NCI-H2227 treated with DMSO at 0.1 percent for 48 hours (cell line): ENCODE data around the gene ZFP36L2.
"Not testable (repeated sequence)": the region's sequence is repeated elsewhere in the genome, so short reads cannot be mapped to it uniquely, and the experiment has no call there.

Experiments
- DNase-seq: peaks from one replicate; lab custom pipeline; 2025; lab: John Stamatoyannopoulos, UW

Gene ZFP36L2

DNA sequence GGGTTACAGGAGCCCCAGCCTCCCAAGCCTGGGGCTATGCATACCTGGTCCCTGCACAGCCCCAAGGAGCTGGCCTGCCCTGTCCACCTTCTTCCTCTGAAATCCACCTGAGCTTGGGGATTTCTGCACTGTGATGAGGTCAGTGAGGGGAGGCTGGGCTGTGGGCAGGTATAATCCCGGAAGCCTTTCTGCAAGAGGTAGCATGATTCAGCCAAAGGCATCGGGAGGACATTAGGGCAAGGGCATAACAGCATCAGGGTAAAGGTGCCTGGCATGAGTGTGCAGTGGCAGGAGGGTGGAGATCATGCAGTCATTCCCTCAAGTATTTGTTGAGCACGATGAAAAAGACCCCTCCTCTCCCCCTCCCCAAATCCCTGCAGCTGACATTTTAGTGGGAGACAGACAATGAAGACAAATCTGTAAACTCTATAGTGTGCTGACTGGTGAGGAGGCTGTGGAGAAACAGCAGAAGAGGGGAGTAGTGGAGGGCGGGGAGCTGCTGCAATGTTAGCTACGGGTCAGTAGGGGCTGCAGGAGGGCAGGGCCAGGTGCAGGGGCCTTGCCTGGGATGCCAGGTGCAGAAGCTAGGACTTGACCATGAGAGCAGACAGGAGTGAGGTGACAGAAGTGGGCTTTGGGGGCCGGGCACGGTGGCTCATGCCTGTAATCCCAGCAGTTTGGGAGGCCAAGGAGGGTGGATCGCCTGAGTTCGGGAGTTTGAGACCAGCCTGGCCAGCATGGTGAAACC, 18.7 kb downstream of the ZFP36L2 start:
- no peak for DNase-seq

DNA sequence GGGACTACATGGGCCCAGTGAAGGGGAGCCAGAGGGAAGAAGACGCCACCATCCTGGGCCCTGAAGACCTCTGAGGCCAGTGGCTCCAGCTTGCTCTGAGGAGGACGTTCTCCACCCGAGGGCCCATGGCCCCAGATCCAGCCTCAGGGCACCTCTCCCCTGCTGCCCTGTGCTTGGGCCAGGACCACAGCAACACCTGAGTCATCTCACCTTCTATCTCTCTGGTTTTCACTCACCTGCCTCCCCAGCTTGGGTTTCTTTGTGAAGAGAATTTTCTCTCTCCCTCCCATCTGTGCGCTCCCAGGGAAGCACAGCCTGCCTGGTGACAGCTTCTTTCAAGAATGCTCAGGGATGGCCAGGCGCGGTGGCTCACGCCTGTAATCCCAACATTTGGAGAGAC, 19.8 kb downstream of the ZFP36L2 start:
- DNase-seq: no peak

GRCh38 chr2:43203373-43203772, 23.0 kb downstream of the ZFP36L2 start:
- no peak for DNase-seq

DNA sequence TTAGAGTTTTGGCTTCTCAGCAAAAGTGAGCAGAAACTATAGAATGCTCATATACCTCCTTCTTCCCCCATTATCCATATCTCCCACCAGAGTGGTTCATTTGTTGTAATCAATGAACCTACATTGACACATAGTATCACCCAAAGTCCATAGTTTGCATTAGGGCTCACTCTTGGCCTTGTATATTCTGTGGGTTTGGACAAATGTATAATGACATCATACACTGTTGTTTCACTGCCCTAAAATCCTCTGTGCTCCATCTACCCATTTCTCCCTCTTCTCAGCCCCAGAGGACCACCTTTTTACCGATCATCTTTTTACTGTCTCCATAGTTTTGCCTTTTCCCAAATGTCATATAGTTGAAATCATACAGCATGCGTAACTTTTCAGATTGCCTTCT, 24.1 kb downstream of the ZFP36L2 start:
- DNase-seq: no peak

GRCh38 chr2:43201497-43201896, 24.9 kb downstream of the ZFP36L2 start:
- DNase-seq: no peak

- no peak for DNase-seq
These were observed 25.4 kb downstream of the ZFP36L2 start for GRCh38 chr2:43201016-43201415.

- no peak for DNase-seq
These were observed 26.6 kb downstream of the ZFP36L2 start for GRCh38 chr2:43199492-43200488.

- no peak for DNase-seq
These were observed 28.1 kb downstream of the ZFP36L2 start for GRCh38 chr2:43198263-43198662.

DNA sequence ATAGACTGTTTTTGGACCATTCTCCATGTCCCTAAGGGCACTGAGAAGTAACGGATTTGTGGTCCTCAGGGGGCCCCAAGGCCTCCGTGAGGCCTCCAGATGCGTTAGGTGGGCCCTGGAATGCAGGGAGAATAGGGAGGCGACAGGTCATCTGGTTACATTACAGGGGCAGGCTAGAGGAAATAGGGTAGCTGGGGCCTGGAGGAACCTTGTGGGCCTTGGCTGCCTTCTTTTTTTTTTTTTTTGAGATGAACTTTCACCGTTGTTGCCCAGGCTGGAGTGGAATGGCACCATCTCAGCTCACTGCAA, 28.9 kb downstream of the ZFP36L2 start:
- no peak for DNase-seq

- DNase-seq: no peak
These were observed 29.4 kb downstream of the ZFP36L2 start for GRCh38 chr2:43196768-43197587.

GRCh38 chr2:43194121-43194869, 32.1 kb downstream of the ZFP36L2 start:
- DNase-seq: no peak

- DNase-seq: no peak
These were observed 32.7 kb downstream of the ZFP36L2 start for GRCh38 chr2:43193652-43194120.

GRCh38 chr2:43192744-43193651, 33.4 kb downstream of the ZFP36L2 start:
- no peak for DNase-seq

DNA sequence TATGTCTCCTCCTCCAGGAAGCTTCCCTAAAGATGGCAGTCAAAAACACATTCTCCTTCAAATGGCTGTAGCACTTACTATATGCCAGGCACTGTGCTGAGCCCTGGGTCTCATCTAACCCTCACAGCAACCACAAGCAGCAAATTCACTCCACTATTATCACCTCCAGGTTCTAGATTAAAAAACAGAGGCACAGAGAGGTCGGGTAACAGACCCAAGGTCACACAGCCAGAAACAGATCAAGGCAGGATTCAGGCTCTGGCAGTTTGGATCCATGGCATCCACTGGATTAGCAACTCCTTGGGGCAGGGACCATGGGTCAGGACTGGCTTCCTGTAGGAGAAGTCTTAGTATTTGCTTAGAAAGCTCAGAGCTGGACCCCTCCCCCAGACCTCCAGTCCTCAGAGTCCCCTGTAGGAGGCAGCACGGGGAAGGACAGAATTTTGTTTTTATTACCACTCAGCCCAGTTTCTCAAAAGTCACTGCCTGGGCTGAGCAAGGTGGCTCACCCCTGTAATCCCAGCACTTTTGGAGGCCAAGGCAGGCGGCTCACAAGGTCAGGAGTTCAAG, 34.4 kb downstream of the ZFP36L2 start:
- DNase-seq: no peak

GRCh38 chr2:43190311-43191052, 35.9 kb downstream of the ZFP36L2 start:
- no peak for DNase-seq

DNA sequence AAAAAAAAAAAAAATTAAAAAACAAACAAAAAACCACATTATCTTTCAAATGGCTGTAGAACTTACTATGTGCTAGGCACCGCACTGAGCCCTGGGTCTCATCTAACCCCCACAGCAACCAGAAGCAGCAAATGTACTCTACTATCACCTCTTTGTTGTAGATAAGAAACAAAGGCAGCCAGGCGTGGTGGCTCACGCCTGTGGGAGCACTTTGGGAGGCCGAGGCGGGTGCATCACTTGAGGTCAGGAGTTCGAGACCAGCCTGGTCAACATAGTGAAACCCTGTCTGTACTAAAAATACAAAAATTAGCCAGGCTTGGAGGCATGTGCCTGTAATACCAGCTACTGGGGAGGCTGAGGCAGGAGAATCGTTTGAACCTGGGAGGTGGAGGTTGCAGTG, 36.5 kb downstream of the ZFP36L2 start:
- DNase-seq: not testable (repeated sequence)

DNA sequence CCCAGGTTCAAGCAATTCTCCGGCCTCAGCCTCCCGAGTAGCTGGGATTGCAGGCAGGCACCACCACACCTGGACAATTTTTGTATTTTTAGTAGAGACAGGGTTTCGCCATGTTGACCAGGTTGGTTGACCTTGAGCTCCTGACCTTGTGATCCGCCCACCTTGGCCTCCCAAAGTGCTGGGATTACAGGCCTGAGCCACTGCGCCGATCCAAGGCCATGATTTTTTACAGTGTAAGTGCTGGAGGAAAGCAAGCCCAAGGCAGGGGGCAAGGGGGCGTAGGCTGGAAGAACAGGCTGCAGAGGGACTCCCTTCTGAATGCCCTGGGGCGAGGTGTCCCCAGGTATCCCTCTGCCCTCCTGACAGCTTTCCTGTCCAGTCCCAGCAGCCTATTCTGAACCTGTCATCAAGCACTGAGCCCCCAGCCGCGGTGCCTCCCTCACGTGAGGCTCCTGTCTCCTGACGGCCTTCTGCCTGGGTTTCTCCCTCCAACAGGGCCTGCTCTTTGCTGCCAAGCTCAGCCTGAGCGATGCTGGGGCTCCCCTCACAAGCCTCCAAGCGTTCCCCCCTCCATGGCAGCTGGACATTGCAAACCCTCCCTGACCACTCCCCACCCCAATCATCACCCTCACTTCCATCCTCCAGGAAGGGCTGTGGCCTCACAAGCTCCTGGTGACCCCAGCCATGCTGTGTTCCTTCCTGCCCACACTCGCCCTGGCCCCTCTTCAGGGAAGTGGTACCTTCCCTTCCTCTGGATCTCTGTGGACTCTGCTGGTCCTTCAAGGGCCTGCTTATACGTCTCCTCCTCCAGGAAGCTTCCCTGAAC, 37.6 kb downstream of the ZFP36L2 start:
- no peak for DNase-seq

DNA sequence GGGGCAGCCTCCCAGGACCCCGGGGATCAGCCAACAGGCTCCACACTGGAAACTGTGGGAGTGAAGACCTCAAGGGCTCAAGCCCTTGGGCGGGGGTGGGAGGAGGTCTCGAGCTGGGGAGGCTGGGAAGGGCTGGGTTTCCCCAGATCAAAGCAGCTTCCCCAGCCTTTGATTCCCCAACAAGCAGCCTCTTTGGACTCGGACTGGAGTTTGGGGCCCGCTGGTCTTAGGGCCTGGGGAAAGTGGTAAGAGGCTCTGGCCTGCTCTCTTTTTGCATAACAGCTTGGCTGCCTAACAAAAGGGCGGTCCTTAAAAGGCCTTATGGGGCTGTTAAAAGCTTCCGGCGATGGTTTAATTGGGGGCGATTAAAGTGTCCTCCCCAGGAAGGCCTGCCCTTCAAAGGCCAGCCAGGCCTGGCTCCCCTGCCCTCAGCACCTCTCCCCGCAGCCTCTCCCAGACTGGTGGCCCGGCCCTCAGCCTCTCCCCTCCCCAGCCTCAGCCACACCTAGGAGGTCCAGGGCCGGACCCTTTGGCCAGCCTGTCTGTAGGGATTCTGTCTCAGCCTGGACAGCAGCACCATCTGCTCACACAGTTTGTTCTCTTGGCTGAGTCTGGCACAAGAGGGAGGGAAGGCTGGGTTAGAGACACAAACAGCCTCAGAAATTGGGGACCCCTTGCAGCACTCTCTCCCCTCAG, 39.6 kb downstream of the ZFP36L2 start:
- no peak for DNase-seq
